ENCODE data around the gene EPN2.

GRCh38 chr17:19261426-19261825 lies 24.3 kb downstream of the EPN2 start:
- TF ChIP-seq POLR2A (IDR thresholded peaks at IDR 0.05): no peak
- TF ChIP-seq CTCF (IDR thresholded peaks at IDR 0.05): no peak
